K562 (cell line): Measurements from ENCODE around the gene OR5K1. TPM values are rescaled to one million over a fixed set of nuclear protein-coding genes. Genes with fewer than 3 reads are reported as not detected.
A peak's percentile ranks its signal among the peaks of the same experiment; 100 is the strongest.

Experiments used
- ATAC-seq: fragments of 200-7000 bp; cut with Tn5 transposase; 3 replicates; pipeline ENCODE4 v1.9.1; 2020; ENCODE audit warnings: moderate library complexity
- BruUV-seq: library from RNA; stranded (reverse); fragments of 400-500 nt; replicated peaks from 2 replicates; lab custom pipeline; 2021; lab: Mats Ljungman, UMichigan
- CTCF ChIA-PET: fragments of 300-600 bp; formaldehyde crosslinking; extraction: SDS; loops from one replicate; lab custom pipeline; 2021; ENCODE audit warnings: low intra/inter-chr PET ratio; lab: Yijun Ruan, JAX
- POLR2A ChIA-PET: fragments of 300-600, 350-650 bp; sonication (Branson Sonifier 250); formaldehyde crosslinking; extraction: SDS; loops from one replicate; lab custom pipeline; 2021; ENCODE audit warnings: antibody characterized with exemption, inconsistent platforms; lab: Yijun Ruan, JAX
- DNase-seq, 4 experiments: peaks; one replicate each; pipeline versions ENCODE4 v3.0.0 to v3.0.0-alpha.2; 2011 to 2018; ENCODE audit warnings: low spot score in 3 of 4, mixed read lengths in 3 of 4; ENCODE audit errors: extremely low read depth in 1 of 4
- FAIRE-seq: peaks from 2 replicates; lab custom pipeline; 2011; peaks lifted over from hg19 to GRCh38; lab: Jason Lieb, UNC
- H2AFZ ChIP-seq: 2 replicates; pipeline ENCODE4 v1.6.0; 2011; ENCODE audit warnings: low read depth, low read length, control low read depth, inconsistent platforms
- H3K27ac ChIP-seq: fragments of 200-600 bp; 3 replicates; pipeline ENCODE4 v1.8.0; 2011; ENCODE audit warnings: low read depth, mild to moderate bottlenecking, control low read depth, inconsistent platforms, low read length, moderate library complexity, mixed read lengths; ENCODE audit errors: extremely low read depth
- H3K27me3 ChIP-seq, 2 experiments: fragments of 300-600 bp in 1 of 2; 2 replicates in 1 of 2; 3 replicates in 1 of 2; pipeline versions ENCODE4 v1.6.0 to v1.8.0; 2011; ENCODE audit warnings: inconsistent platforms in 2 of 2, low read length in 2 of 2, mild to moderate bottlenecking in 1 of 2, mixed read lengths in 1 of 2, moderate library complexity in 1 of 2; ENCODE audit not compliant: control insufficient read depth in 2 of 2, insufficient read depth in 2 of 2
- H3K36me3 ChIP-seq: fragments of 300-600 bp; 3 replicates; pipeline ENCODE4 v1.8.0; 2011; ENCODE audit warnings: mild to moderate bottlenecking, low read length, inconsistent platforms; ENCODE audit not compliant: control insufficient read depth, insufficient read depth
- H3K4me1 ChIP-seq, 2 experiments: fragments of 200-600 bp in 1 of 2; replicated peaks in 1 of 2; 2 replicates in 1 of 2; 3 replicates in 1 of 2; pipeline versions ENCODE4 v1.5.1 to v1.8.0; 2011; ENCODE audit warnings: inconsistent platforms in 2 of 2, low read length in 2 of 2, mild to moderate bottlenecking in 1 of 2, mixed read lengths in 1 of 2, moderate library complexity in 1 of 2; ENCODE audit not compliant: control insufficient read depth in 2 of 2, insufficient read depth in 2 of 2
- H3K4me2 ChIP-seq: 2 replicates; pipeline ENCODE4 v1.6.1; 2011; ENCODE audit warnings: low read length, control low read depth, inconsistent platforms, mixed read lengths; ENCODE audit not compliant: insufficient read depth
- H3K4me3 ChIP-seq: fragments of 200-600 bp; sonication (generic), shearing (Covaris generic); 2 replicates; pipeline ENCODE4 v1.5.1; 2016; ENCODE audit warnings: control low read depth, inconsistent platforms
- H3K79me2 ChIP-seq: fragments of 200-600 bp; 3 replicates; pipeline ENCODE4 v1.8.0; 2011; ENCODE audit warnings: low read length, inconsistent platforms; ENCODE audit not compliant: control insufficient read depth, insufficient read depth
- H3K9ac ChIP-seq, 2 experiments: 2 replicates each; pipeline versions ENCODE4 v1.6.0 to v1.6.1; 2011; ENCODE audit warnings: low read depth in 2 of 2, low read length in 2 of 2, control low read depth in 1 of 2, inconsistent platforms in 1 of 2, mild to moderate bottlenecking in 1 of 2, mixed read lengths in 1 of 2; ENCODE audit not compliant: insufficient read depth in 1 of 2
- H3K9me1 ChIP-seq: one replicate; pipeline ENCODE4 v1.6.0; 2011; ENCODE audit warnings: inconsistent platforms, mild to moderate bottlenecking, low read length, moderate library complexity; ENCODE audit not compliant: control insufficient read depth, insufficient read depth
- H3K9me3 ChIP-seq: replicated peaks from 2 replicates; pipeline ENCODE4 v1.5.1; 2011; ENCODE audit warnings: low read depth, low read length, inconsistent platforms; ENCODE audit not compliant: control insufficient read depth, insufficient read depth
- H4K20me1 ChIP-seq: replicated peaks from 2 replicates; pipeline ENCODE4 v1.6.1; 2011; ENCODE audit warnings: low read length, inconsistent platforms, mixed read lengths; ENCODE audit not compliant: control insufficient read depth, insufficient read depth
- CHD1 ChIP-seq: fragments of 200-600 bp; sonication (generic); IDR thresholded peaks from one replicate; pipeline ENCODE4 v1.6.1; 2012; ENCODE audit warnings: mild to moderate bottlenecking, moderate library complexity, low read length, inconsistent platforms
- MAZ ChIP-seq, 2 experiments: fragments of 450-650 bp in 1 of 2; sonication (generic) in 1 of 2; formaldehyde crosslinking; IDR thresholded peaks in 1 of 2; conservative IDR thresholded peaks in 1 of 2; 2 replicates each; pipeline versions ENCODE4 v1.4.0 to v1.5.0; 2020; ENCODE audit warnings: mild to moderate bottlenecking in 1 of 2, missing genetic modification reagents in 1 of 2
- MEIS2 ChIP-seq: fragments of 450-650 bp; IDR thresholded peaks from 2 replicates; pipeline ENCODE4 v1.6.1; 2014; ENCODE audit warnings: mild to moderate bottlenecking; ENCODE audit not compliant: partially characterized antibody
- NFE2L1 ChIP-seq: fragments of 450-650 bp; IDR thresholded peaks from 2 replicates; pipeline ENCODE4 v1.6.1; 2016; ENCODE audit warnings: missing genetic modification characterization, low read depth, mild to moderate bottlenecking, missing compliant biosample characterization, moderate library complexity, borderline replicate concordance
- NRF1 ChIP-seq, 2 experiments: fragments of 450-650 bp; IDR thresholded peaks in 1 of 2; conservative IDR thresholded peaks in 1 of 2; 2 replicates each; pipeline ENCODE4 v1.6.1; 2014; ENCODE audit warnings: mild to moderate bottlenecking in 2 of 2
- ZNF41 ChIP-seq: fragments of 250-450 bp; sonication (Bioruptor Pico); conservative IDR thresholded peaks from 2 replicates; pipeline ENCODE4 v1.4.0; 2020; ENCODE audit warnings: mild to moderate bottlenecking
- WGBS: fragments of 100-300 bp; shearing (Covaris generic); methylation state at CpG from one replicate; pipeline ENCODE4 v1.1.6; 2016; ENCODE audit warnings: low coverage, mixed read lengths; ENCODE audit not compliant: insufficient coverage; ENCODE audit errors: missing lambda C conversion rate; 5-methylcytosine and 5-hydroxymethylcytosine counted together
- in situ Hi-C: fragments of 300-500 bp; cut with MboI; formaldehyde crosslinking; loops from 4 replicates; pipeline ENCODE4 v1.15.0; 2018; ENCODE audit warnings: inconsistent platforms, mixed read lengths
- intact Hi-C: fragments of 100-400 bp; cut with micrococcal nuclease; formaldehyde crosslinking; loops from 2 replicates; pipeline ENCODE4 v1.14.2; 2022
- polyA plus RNA-seq, 8 experiments: library from polyadenylated mRNA; depleted of rRNA in 4 of 8; stranded (reverse) in 5 of 8; unstranded in 3 of 8; fragments of >200 nt; fragmentation: Nextera tagmentation in 2 of 8; fragmentation: Illumina TruSeq in 1 of 8; extraction: Ambion mirVana in 2 of 8; extraction: Trizol in 1 of 8; gene quantifications; 2 replicates each; pipeline versions ENCODE4 v1.2.1 to v1.2.3, GENCODE V29; 2011 to 2014; ENCODE audit warnings: inconsistent platforms in 1 of 8, missing spikeins in 1 of 8
- total RNA-seq, 7 experiments: library from RNA; depleted of rRNA in 6 of 7; stranded (reverse); fragments of >200 nt in 6 of 7; fragmentation: Illumina TruSeq in 2 of 7; extraction: Trizol in 2 of 7; gene quantifications; 2 replicates each; pipeline versions ENCODE4 v1.2.1 to v1.2.3, GENCODE V29; 2011 to 2021; ENCODE audit warnings: low replicate concordance in 1 of 7
- TF ChIP-seq, protein P1 (sequence below): fragments of 250-450 bp; sonication (Bioruptor Pico); IDR thresholded peaks from 2 replicates; pipeline ENCODE4 v1.8.0; 2022; ENCODE audit warnings: moderate library complexity, mild to moderate bottlenecking, inconsistent platforms
- TF ChIP-seq, protein P2 (sequence below): sonication (generic); IDR thresholded peaks from 2 replicates; pipeline ENCODE4 v1.6.1; 2016
- TF ChIP-seq, protein P3 (sequence below), 2 experiments: IDR thresholded peaks; 2 replicates each; pipeline ENCODE4 v1.6.1; 2012; ENCODE audit warnings: improper control_type of control experiment in 2 of 2, low read depth in 2 of 2, low read length in 2 of 2, borderline replicate concordance in 1 of 2

OR5K1 gene
- total and polyA plus RNA-seq, 9 of the 15 experiments (the other 6 are each of a cell fraction or from before 2014, with no cell fraction given) = not detected

DNA sequence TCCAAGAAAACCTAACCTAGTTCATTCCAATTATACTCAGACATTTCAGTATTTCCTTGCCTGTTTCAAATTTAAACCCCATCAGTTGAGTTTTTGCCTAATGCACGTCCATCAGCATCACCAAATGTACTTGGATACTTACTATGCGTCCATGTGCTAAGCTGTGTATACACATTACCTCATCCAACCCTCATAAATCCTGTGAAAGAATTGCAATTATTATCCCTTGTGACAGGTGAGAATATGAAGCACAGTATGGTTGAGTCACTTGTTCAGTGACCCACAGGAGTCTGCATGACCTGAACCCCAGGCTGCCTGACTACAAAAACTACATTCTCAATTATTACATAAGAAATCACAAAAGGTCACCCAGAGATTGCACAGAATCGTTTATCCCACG lies 37.0 kb downstream of the OR5K1 start:
- no TSS peak for BruUV-seq
- Histone ChIP-seq H3K4me3 (no peak overlapping the region), H3K9ac (no peak overlapping the region), H3K79me2 (no peaks in the 10 kb centered on the region), H3K4me2 (no peak overlapping the region), H3K9me1 (no peaks in the 10 kb centered on the region), H3K27ac (no peak overlapping the region), H3K9me3 (no peaks in the 10 kb centered on the region), H2AFZ (no peak overlapping the region), H3K4me1 (peaks cover 0 to 5% of the 10 kb centered on the region in 2 experiments; a peak in 1 of 5 replicates), H4K20me1 (no peaks in the 10 kb centered on the region), H3K27me3 (no peaks in the 10 kb centered on the region), H3K36me3 (no peaks in the 10 kb centered on the region)
- DNase-seq (no peak), ATAC-seq (no peak), FAIRE-seq (no peak)
- POLR2A ChIA-PET = no interaction called here
- in situ Hi-C loops (no loop called here), intact Hi-C loops (no loop called here)
- TF ChIP-seq, protein P1, sequence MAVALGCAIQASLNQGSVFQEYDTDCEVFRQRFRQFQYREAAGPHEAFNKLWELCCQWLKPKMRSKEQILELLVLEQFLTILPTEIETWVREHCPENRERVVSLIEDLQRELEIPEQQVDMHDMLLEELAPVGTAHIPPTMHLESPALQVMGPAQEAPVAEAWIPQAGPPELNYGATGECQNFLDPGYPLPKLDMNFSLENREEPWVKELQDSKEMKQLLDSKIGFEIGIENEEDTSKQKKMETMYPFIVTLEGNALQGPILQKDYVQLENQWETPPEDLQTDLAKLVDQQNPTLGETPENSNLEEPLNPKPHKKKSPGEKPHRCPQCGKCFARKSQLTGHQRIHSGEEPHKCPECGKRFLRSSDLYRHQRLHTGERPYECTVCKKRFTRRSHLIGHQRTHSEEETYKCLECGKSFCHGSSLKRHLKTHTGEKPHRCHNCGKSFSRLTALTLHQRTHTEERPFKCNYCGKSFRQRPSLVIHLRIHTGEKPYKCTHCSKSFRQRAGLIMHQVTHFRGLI (CRISPR knock-in tag) = no peak
- TF ChIP-seq MEIS2 = peak; percentile 11
- CTCF ChIA-PET = no interaction called here
- WGBS = 10% methylated on average over 4 of the region's 4 CpGs

DNA sequence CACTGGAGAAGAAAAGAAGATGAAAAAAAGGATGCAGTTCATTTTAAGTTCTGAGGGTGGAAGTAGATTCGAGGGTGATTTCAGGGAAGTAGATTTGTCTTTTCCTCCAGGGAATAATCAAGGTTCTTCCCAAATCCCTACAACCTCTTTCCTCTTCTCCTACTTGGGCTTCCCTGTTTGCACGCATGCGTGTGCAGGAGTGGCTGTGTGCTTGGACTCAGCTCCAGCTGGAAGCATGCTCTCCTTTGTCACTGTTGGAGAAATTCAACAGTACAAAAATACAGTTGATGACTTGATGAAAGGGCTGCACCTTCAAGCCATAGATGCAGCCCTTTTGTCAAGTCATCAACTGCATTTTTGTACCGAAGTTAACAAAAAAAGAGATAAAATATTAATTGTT lies 38.3 kb downstream of the OR5K1 start:
- Histone ChIP-seq H3K27me3 (no peaks in the 10 kb centered on the region), H3K27ac (no peak overlapping the region), H3K4me1 (peaks cover 0 to 5% of the 10 kb centered on the region in 2 experiments; a peak in 1 of 5 replicates), H3K9me3 (no peaks in the 10 kb centered on the region), H3K36me3 (no peaks in the 10 kb centered on the region)
- DNase-seq = no peak
- TF ChIP-seq MAZ (CRISPR knock-in tag; conservative IDR thresholded peaks at IDR 0.05 in 1 of 2, IDR thresholded peaks at IDR 0.05 in 1 of 2) (no peak), CHD1 (no peak), NRF1 (conservative IDR thresholded peaks at IDR 0.05 in 1 of 2, IDR thresholded peaks at IDR 0.05 in 1 of 2) (0 out of 4 replicates have a peak, but pooled peaks of 1 of the 2 experiments have one; percentile 13), ZNF41 (no peak), NFE2L1 (tag) (no peak)
- TF ChIP-seq, protein P2, sequence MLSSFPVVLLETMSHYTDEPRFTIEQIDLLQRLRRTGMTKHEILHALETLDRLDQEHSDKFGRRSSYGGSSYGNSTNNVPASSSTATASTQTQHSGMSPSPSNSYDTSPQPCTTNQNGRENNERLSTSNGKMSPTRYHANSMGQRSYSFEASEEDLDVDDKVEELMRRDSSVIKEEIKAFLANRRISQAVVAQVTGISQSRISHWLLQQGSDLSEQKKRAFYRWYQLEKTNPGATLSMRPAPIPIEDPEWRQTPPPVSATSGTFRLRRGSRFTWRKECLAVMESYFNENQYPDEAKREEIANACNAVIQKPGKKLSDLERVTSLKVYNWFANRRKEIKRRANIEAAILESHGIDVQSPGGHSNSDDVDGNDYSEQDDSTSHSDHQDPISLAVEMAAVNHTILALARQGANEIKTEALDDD = no peak
- TF ChIP-seq, protein P3, sequence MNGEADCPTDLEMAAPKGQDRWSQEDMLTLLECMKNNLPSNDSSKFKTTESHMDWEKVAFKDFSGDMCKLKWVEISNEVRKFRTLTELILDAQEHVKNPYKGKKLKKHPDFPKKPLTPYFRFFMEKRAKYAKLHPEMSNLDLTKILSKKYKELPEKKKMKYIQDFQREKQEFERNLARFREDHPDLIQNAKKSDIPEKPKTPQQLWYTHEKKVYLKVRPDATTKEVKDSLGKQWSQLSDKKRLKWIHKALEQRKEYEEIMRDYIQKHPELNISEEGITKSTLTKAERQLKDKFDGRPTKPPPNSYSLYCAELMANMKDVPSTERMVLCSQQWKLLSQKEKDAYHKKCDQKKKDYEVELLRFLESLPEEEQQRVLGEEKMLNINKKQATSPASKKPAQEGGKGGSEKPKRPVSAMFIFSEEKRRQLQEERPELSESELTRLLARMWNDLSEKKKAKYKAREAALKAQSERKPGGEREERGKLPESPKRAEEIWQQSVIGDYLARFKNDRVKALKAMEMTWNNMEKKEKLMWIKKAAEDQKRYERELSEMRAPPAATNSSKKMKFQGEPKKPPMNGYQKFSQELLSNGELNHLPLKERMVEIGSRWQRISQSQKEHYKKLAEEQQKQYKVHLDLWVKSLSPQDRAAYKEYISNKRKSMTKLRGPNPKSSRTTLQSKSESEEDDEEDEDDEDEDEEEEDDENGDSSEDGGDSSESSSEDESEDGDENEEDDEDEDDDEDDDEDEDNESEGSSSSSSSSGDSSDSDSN (IDR thresholded peaks at IDR 0.05; ENCODE audit: borderline replicate concordance in 1 of 2, low read depth in 2 of 2, low read length in 2 of 2) = no peak
- TF ChIP-seq, all 486 proteins: peak for 1
- Histone ChIP-seq H3K4me2 (no peak overlapping the region), H4K20me1 (no peaks in the 10 kb centered on the region), H2AFZ (no peak overlapping the region), H3K4me3 (no peak overlapping the region), H3K9me1 (no peaks in the 10 kb centered on the region), H3K9ac (no peak overlapping the region), H3K79me2 (no peaks in the 10 kb centered on the region)
- BruUV-seq = no TSS peak
- ChIA-PET POLR2A (no interaction called here), CTCF (no interaction called here)
- in situ Hi-C loops (no loop called here), intact Hi-C loops (no loop called here)
- FAIRE-seq = no peak
- 23% methylated on average over 4 of the region's 4 CpGs for WGBS
- ATAC-seq = no peak
